Activated CD4-positive, CD25-positive, alpha-beta regulatory T cell (primary cell): ENCODE results near the gene NAP1L5.
A peak's percentile ranks its signal among the peaks of the same experiment; 100 is the strongest.

Source experiments
- DNase-seq, 4 experiments: peaks; one replicate each; lab custom pipeline; 2025; lab: John Stamatoyannopoulos, UW

Gene NAP1L5

GRCh38 chr4:88697588-88698329 is at the start of gene NAP1L5:
Gene NAP1L5 (minus strand): TSS chr4:88697829. CDS start chr4:88697754, 75 bp downstream.
- peak; percentile 7 to 50 (median 31) for DNase-seq

GRCh38 chr4:88747351-88747750 is 49.7 kb upstream of the NAP1L5 start:
- no peak for DNase-seq

GRCh38 chr4:88746206-88746605 is 48.6 kb upstream of the NAP1L5 start:
- DNase-seq, result no peak

- DNase-seq, result no peak
Observed at GRCh38 chr4:88745581-88746163, 48.0 kb upstream of the NAP1L5 start.

GRCh38 chr4:88745175-88745574 is 47.5 kb upstream of the NAP1L5 start:
- DNase-seq, result no peak

- no peak for DNase-seq
Observed at GRCh38 chr4:88744609-88745008, 47.0 kb upstream of the NAP1L5 start.

GRCh38 chr4:88743696-88744095 is 46.1 kb upstream of the NAP1L5 start:
- no peak for DNase-seq

GRCh38 chr4:88742561-88742960 is 44.9 kb upstream of the NAP1L5 start:
- DNase-seq, result no peak

- no peak for DNase-seq
Observed at GRCh38 chr4:88738180-88738579, 40.6 kb upstream of the NAP1L5 start.

- DNase-seq, result no peak
Observed at GRCh38 chr4:88737307-88737941, 39.8 kb upstream of the NAP1L5 start.

GRCh38 chr4:88736264-88736663 is 38.6 kb upstream of the NAP1L5 start:
- DNase-seq, result no peak

- DNase-seq, result no peak
Observed at GRCh38 chr4:88735564-88735963, 37.9 kb upstream of the NAP1L5 start.

GRCh38 chr4:88734403-88734949 is 36.8 kb upstream of the NAP1L5 start:
- DNase-seq, result no peak

- no peak for DNase-seq
Observed at GRCh38 chr4:88732714-88733368, 35.2 kb upstream of the NAP1L5 start.

GRCh38 chr4:88731381-88731780 is 33.8 kb upstream of the NAP1L5 start:
- no peak for DNase-seq

GRCh38 chr4:88730811-88731210 is 33.2 kb upstream of the NAP1L5 start:
- DNase-seq, result no peak

- DNase-seq, result no peak
Observed at GRCh38 chr4:88729146-88729760, 31.6 kb upstream of the NAP1L5 start.

- no peak for DNase-seq
Observed at GRCh38 chr4:88728146-88728545, 30.5 kb upstream of the NAP1L5 start.

GRCh38 chr4:88725986-88726385 is 28.4 kb upstream of the NAP1L5 start:
- no peak for DNase-seq

- no peak for DNase-seq
Observed at GRCh38 chr4:88725143-88725542, 27.5 kb upstream of the NAP1L5 start.

GRCh38 chr4:88724406-88724805 is 26.8 kb upstream of the NAP1L5 start:
- no peak for DNase-seq

GRCh38 chr4:88722828-88723227 is 25.2 kb upstream of the NAP1L5 start:
- DNase-seq, result no peak
